Prostate gland (tissue), 2 donors: ENCODE measurements around the gene APOBR. TPM values are rescaled to one million over a fixed set of nuclear protein-coding genes. Genes with fewer than 3 reads are reported as not detected.
A peak's percentile ranks its signal among the peaks of the same experiment; 100 is the strongest.

ENCODE experiments used
- DNase-seq: peaks from one replicate; pipeline ENCODE4 v3.0.0-alpha.2; 2019; ENCODE audit warnings: low spot score
- H3K27ac ChIP-seq, 2 donors: fragments of 200-600 bp; sonication (generic); 2 replicates each; pipeline ENCODE4 v1.5.1; 2017 to 2019
- H3K27me3 ChIP-seq: fragments of 200-600 bp; sonication (generic); replicated peaks from 2 replicates; pipeline ENCODE4 v1.5.1; 2019; ENCODE audit not compliant: insufficient read depth
- H3K36me3 ChIP-seq, 2 donors: fragments of 200-600 bp; sonication (generic); 1 replicate in 1 of 2; 2 replicates in 1 of 2; pipeline versions ENCODE4 v1.5.1 to v1.8.1; 2017 to 2019
- H3K4me1 ChIP-seq: fragments of 200-600 bp; sonication (generic); replicated peaks from 2 replicates; pipeline ENCODE4 v1.5.1; 2019
- H3K4me3 ChIP-seq, 2 donors: fragments of 200-600 bp; sonication (generic); 2 replicates each; pipeline ENCODE4 v1.5.1; 2017 to 2019
- H3K9me3 ChIP-seq: fragments of 200-600 bp; sonication (generic); 2 replicates; pipeline ENCODE4 v1.5.1; 2017
- CTCF ChIP-seq, 4 experiments: fragments of 200-600 bp in 2 of 4; fragments of 450-650 bp in 2 of 4; sonication (generic) in 2 of 4; IDR thresholded peaks; 1 replicate in 3 of 4; 2 replicates in 1 of 4; pipeline ENCODE4 v1.5.1; 2016 to 2019; ENCODE audit warnings: antibody characterized with exemption in 4 of 4, mild to moderate bottlenecking in 2 of 4, moderate library complexity in 2 of 4
- POLR2A ChIP-seq: fragments of 450-650 bp; IDR thresholded peaks from one replicate; pipeline ENCODE4 v1.6.1; 2016; ENCODE audit warnings: antibody characterized with exemption, mild to moderate bottlenecking
- POLR2AphosphoS5 ChIP-seq: sonication (generic); formaldehyde crosslinking; IDR thresholded peaks from one replicate; pipeline ENCODE4 v1.6.1; 2017; ENCODE audit warnings: antibody characterized with exemption
- whole genome bisulfite sequencing: methylation state at CpG from one replicate; pipeline ENCODE4 v1.1.5; 2018; 5-methylcytosine and 5-hydroxymethylcytosine counted together
- intact Hi-C: fragments of 100-400 bp; cut with DNase I; formaldehyde crosslinking; loops from one replicate; pipeline ENCODE4 v1.14.2; 2022
- total RNA-seq, 2 donors: library from RNA; depleted of rRNA; stranded (reverse); fragments of >200 nt; gene quantifications; one replicate each; pipeline ENCODE4 v1.1.0, GENCODE V29; 2016

APOBR gene
- total RNA-seq, 2 donors from 2014 or later: 1.3 to 3.4 TPM

- 81% methylated on average over 5 of the region's 5 CpGs for WGBS
- Histone ChIP-seq H3K36me3 (no peaks in the 10 kb centered on the region), H3K27me3 (no peaks in the 10 kb centered on the region), H3K4me3 (no peak overlapping the region), H3K9me3 (no peaks in the 10 kb centered on the region), H3K4me1 (no peaks in the 10 kb centered on the region), H3K27ac (peak overlapping the region in 1 of 2 donors; percentile 14)
- intact Hi-C loops: no loop called here
- TF ChIP-seq POLR2A (no peak), CTCF (IDR thresholded peaks at IDR 0.05) (no peak), POLR2AphosphoS5 (no peak)
- no peak for DNase-seq
Observed at GRCh38 chr16:28532940-28533647, 38.7 kb downstream of the APOBR start.

GRCh38 chr16:28534542-28535373 lies 40.3 kb downstream of the APOBR start:
- Histone ChIP-seq H3K4me1 (no peaks in the 10 kb centered on the region), H3K27ac (no peak overlapping the region), H3K9me3 (no peaks in the 10 kb centered on the region), H3K36me3 (no peaks in the 10 kb centered on the region), H3K4me3 (no peak overlapping the region), H3K27me3 (no peaks in the 10 kb centered on the region)
- TF ChIP-seq CTCF (IDR thresholded peaks at IDR 0.05) (no peak), POLR2A (no peak), POLR2AphosphoS5 (no peak)
- intact Hi-C loops: loop anchor here (5.0 kb wide), 1 partner anchor 42 kb away; the partner anchor contains the start of genes APOBR and CLN3
- no peak for DNase-seq
- 77% methylated on average over 5 of the region's 5 CpGs for WGBS

- WGBS: 40% methylated on average over 6 of the region's 6 CpGs
- DNase-seq: peak; percentile 76
- peak overlapping the region; percentile 94 to 95 for H3K27ac ChIP-seq
- intact Hi-C loops: loop anchor here (5.0 kb wide), 1 partner anchor 45 kb away; the partner anchor contains the start of genes APOBR and CLN3
- H3K27me3 ChIP-seq: no peaks in the 10 kb centered on the region
- no peak for TF ChIP-seq CTCF (IDR thresholded peaks at IDR 0.05)
- TF ChIP-seq POLR2AphosphoS5: peak; percentile 56
- no peak for TF ChIP-seq POLR2A
- no peaks in the 10 kb centered on the region for H3K4me1 ChIP-seq
- H3K9me3 ChIP-seq: no peaks in the 10 kb centered on the region
- peak overlapping the region; percentile 36 to 49 for H3K4me3 ChIP-seq
- H3K36me3 ChIP-seq: no peaks in the 10 kb centered on the region
Observed at GRCh38 chr16:28537076-28537475, 42.6 kb downstream of the APOBR start.

GRCh38 chr16:28537964-28538732 lies 43.7 kb downstream of the APOBR start:
- H3K36me3 ChIP-seq: no peaks in the 10 kb centered on the region
- intact Hi-C loops: loop anchor here (5.0 kb wide), 1 partner anchor 46 kb away; the partner anchor contains the start of genes APOBR and CLN3
- no peaks in the 10 kb centered on the region for H3K4me1 ChIP-seq
- no peak for DNase-seq
- peak overlapping the region; percentile 36 to 49 for H3K4me3 ChIP-seq
- no peaks in the 10 kb centered on the region for H3K9me3 ChIP-seq
- WGBS: 78% methylated on average over 13 of the region's 13 CpGs
- no peaks in the 10 kb centered on the region for H3K27me3 ChIP-seq
- TF ChIP-seq POLR2AphosphoS5 (no peak), CTCF (IDR thresholded peaks at IDR 0.05) (no peak), POLR2A (no peak)
- H3K27ac ChIP-seq: peak overlapping the region; percentile 94 to 95
